Activated naive CD4-positive, alpha-beta T cell treated with anti-CD3 and anti-CD28 coated beads, Interleukin-2, amount 10 ng/mL, durations not matched to agents 7 days and 5 days (primary cell): ENCODE measurements around the gene EEF2KMT.
"Not testable (repeated sequence)": the region's sequence is repeated elsewhere in the genome, so short reads cannot be mapped to it uniquely, and the experiment has no call there.

Source experiments
- CTCF ChIA-PET: fragments of 350-600 bp; sonication (Branson Sonifier 250); formaldehyde crosslinking; loops from one replicate; lab custom pipeline; 2021; ENCODE audit warnings: antibody characterized with exemption; lab: Charles Lee
- DNase-seq: peaks from one replicate; pipeline ENCODE4 v3.0.0-alpha.2; 2020
- H3K27ac Mint-ChIP-seq: one replicate; pipeline ENCODE4 v1.8.0; 2021; ENCODE audit warnings: mild to moderate bottlenecking, moderate library complexity, mixed read lengths
- H3K27me3 Mint-ChIP-seq: one replicate; pipeline ENCODE4 v1.8.0; 2021; ENCODE audit warnings: mild to moderate bottlenecking, mixed read lengths
- H3K36me3 Mint-ChIP-seq: one replicate; pipeline ENCODE4 v1.8.0; 2021; ENCODE audit warnings: mixed read lengths
- H3K4me1 Mint-ChIP-seq: one replicate; pipeline ENCODE4 v1.8.0; 2021; ENCODE audit warnings: mixed read lengths
- H3K4me3 Mint-ChIP-seq: one replicate; pipeline ENCODE4 v1.8.0; 2021; ENCODE audit warnings: mild to moderate bottlenecking, moderate library complexity, mixed read lengths
- H3K9me3 Mint-ChIP-seq: one replicate; pipeline ENCODE4 v1.8.0; 2021; ENCODE audit warnings: mixed read lengths

The EEF2KMT gene

GRCh38 chr16:5054876-5055865 is 42.4 kb downstream of the EEF2KMT start:
- CTCF ChIA-PET = interaction anchor here (1.0 to 2.6 kb wide), 4 partner anchors 9 to 561 kb away, joined by 3 to 15 read pairs (median 4); partner anchors contain the start of gene C16orf89

DNA sequence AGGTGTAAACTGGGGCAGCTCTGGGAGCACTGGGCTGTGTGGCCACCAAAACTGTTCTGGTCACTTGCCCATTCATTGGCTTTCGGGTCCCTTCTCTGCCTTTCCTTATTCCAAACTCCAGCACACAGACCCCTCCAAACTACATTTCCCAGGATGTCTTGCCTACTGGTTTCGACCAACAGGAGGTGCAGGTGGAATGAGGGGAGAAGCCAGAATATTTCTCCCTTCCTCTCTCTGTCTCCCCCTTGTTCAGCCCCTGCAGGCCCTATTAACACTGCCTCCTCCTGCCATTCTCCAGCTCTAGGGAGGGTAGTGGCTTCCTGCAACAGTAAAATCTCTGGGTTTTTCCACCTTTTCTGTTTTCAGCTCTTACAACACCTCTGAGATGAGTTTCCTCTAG is 50.7 kb downstream of the EEF2KMT start:
- H3K4me3 Mint-ChIP-seq = no peak overlapping the region
- H3K27ac Mint-ChIP-seq = no peak overlapping the region
- CTCF ChIA-PET = interaction anchor here (1.1 kb wide), 1 partner anchor 9 kb away, joined by 3 read pairs; no protein-coding TSS in a partner anchor

More at GRCh38 chr16:5054876-5055865, 42.4 kb downstream of the EEF2KMT start:
- Mint-ChIP-seq H3K4me3 (no peak overlapping the region), H3K36me3 (no peaks in the 10 kb centered on the region), H3K9me3 (no peaks in the 10 kb centered on the region), H3K4me1 (peaks cover 2% of the 10 kb centered on the region), H3K27ac (no peak overlapping the region), H3K27me3 (peaks cover 6% of the 10 kb centered on the region)
- DNase-seq = no peak

DNA sequence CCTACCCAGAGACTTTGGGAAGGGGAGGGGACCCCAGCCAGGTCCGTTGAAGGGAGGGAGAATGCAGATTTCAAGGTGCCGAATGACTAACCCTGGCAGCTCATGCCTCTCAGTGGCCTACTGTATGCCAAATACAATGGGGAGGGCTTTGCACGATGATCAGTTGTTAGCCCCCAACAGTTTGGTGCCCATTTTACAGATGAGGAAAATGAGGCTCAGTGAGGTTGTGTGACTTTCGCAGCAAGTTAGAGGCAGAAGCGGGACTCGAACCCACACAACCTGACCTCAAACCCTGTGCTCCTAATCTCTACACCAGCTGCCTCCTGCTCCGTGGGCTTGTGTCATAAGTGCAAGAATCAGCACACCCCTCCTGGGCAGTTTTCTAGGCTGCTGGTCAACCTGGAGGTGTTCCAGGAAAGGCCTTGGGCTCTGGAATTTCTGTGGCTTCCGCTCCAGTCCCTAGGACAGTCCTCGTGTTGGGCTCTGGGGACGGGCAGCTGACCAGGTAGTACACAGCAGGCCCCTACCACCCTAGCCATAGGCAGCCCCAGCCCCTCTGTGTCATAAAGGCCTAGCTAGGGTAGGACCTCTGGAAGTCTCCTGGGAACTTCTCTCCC is 52.0 kb downstream of the EEF2KMT start:
- H3K27me3 Mint-ChIP-seq = peaks cover 5% of the 10 kb centered on the region
- H3K27ac Mint-ChIP-seq = no peak overlapping the region
- CTCF ChIA-PET = interaction anchor here (1.1 kb wide), 1 partner anchor 10 kb away, joined by 3 read pairs; no protein-coding TSS in a partner anchor
- no peak overlapping the region for H3K4me3 Mint-ChIP-seq
- DNase-seq = no peak
- no peaks in the 10 kb centered on the region for H3K4me1 Mint-ChIP-seq
- peaks cover 2% of the 10 kb centered on the region for H3K9me3 Mint-ChIP-seq
- H3K36me3 Mint-ChIP-seq = no peaks in the 10 kb centered on the region

More for the DNA sequence above, 50.7 kb downstream of the EEF2KMT start:
- H3K36me3 Mint-ChIP-seq = no peaks in the 10 kb centered on the region
- H3K27me3 Mint-ChIP-seq = peaks cover 5% of the 10 kb centered on the region
- H3K9me3 Mint-ChIP-seq = peaks cover 2% of the 10 kb centered on the region
- H3K4me1 Mint-ChIP-seq = peaks cover 2% of the 10 kb centered on the region
- no peak for DNase-seq

DNA sequence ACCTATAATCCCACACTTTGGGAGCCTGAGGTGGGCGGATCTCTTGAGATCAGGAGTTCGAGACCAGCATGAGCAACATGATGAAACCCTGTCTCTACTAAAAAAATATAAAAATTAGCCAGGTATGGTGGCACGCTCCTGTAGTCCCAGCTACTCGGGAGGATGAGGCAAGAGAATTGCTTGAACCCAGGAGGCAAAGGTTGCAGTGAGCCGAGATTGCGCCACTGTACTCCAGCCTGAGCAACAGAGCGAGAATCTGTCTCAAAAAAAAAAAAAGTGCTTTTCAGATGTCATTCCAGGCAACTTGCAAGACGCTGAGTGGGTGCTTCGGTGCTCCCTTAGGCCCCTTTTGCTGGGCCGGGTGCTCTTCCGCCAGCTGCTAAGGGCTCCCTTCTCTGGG is 53.0 kb downstream of the EEF2KMT start:
- CTCF ChIA-PET, H3K36me3 Mint-ChIP-seq, H3K27me3 Mint-ChIP-seq, H3K27ac Mint-ChIP-seq, H3K4me1 Mint-ChIP-seq, H3K9me3 Mint-ChIP-seq, DNase-seq, H3K4me3 Mint-ChIP-seq: not testable (repeated sequence)

DNA sequence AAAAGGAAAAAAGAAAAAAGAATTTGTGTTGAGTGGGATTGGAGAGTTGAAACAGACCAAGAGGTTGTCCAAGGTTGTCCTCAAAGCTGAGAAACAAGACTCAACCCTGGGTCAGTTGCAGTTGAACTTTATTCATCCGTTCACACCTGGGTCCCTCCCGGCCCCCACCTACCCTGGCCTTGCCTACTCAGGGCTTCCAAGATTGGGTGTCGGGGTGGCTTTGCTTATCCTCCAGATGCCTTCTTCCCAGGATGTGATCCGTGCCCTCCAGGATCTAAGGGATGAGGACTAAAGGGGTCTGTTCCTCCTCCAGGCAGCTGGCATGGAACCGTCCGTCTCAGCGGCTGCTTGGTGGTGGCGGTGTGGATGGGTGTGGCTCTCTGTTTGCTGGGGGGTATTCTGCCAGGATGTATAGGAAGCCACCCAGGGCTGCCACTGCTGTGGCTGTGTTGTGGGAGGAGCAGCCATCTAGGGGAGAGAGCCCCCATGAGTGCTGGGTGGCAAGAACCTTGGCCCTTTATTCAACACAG is 53.5 kb downstream of the EEF2KMT start:
- H3K9me3 Mint-ChIP-seq = peaks cover 2% of the 10 kb centered on the region
- H3K4me3 Mint-ChIP-seq = no peak overlapping the region
- peaks cover 5% of the 10 kb centered on the region for H3K27me3 Mint-ChIP-seq
- H3K36me3 Mint-ChIP-seq = no peaks in the 10 kb centered on the region
- no peak overlapping the region for H3K27ac Mint-ChIP-seq
- CTCF ChIA-PET = no interaction called here
- DNase-seq = no peak
- no peaks in the 10 kb centered on the region for H3K4me1 Mint-ChIP-seq

GRCh38 chr16:5042574-5043171 is 54.9 kb downstream of the EEF2KMT start:
- Mint-ChIP-seq H3K27ac (no peak overlapping the region), H3K4me1 (no peaks in the 10 kb centered on the region), H3K4me3 (no peak overlapping the region), H3K36me3 (no peaks in the 10 kb centered on the region), H3K9me3 (no peaks in the 10 kb centered on the region), H3K27me3 (no peaks in the 10 kb centered on the region)
- DNase-seq = no peak
- CTCF ChIA-PET = no interaction called here

DNA sequence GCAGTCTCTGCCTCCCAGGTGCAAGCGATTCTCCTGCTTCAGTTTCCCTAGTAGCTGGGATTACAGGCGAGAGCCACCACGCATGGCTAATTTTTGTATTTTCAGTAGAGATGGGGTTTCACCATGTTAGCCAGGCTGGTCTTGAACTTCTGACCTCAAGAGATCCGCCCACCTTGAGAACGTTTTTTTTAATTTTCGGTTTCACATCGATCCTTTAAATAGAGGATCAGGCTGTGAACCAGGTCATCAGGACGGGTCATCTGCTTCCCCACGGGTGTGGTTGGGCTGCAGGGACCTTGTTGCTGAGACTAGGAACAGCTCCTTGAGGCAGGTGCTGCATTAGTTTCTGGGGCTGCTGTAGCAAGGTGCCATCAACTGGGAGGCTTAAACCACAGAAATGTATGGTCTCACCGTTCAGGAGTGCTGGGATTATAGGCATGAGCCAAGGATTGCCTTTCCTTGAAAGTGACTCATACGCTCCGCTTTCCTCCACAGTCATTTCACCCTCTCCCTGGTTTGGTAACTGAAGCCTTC is 55.9 kb downstream of the EEF2KMT start:
- no peak for DNase-seq
- CTCF ChIA-PET = no interaction called here
- no peak overlapping the region for H3K27ac Mint-ChIP-seq
- H3K4me1 Mint-ChIP-seq = no peaks in the 10 kb centered on the region
- H3K4me3 Mint-ChIP-seq = no peak overlapping the region
- H3K36me3 Mint-ChIP-seq = no peaks in the 10 kb centered on the region
- H3K27me3 Mint-ChIP-seq = no peaks in the 10 kb centered on the region
- no peaks in the 10 kb centered on the region for H3K9me3 Mint-ChIP-seq

- Mint-ChIP-seq H3K9me3 (no peaks in the 10 kb centered on the region), H3K27me3 (no peaks in the 10 kb centered on the region), H3K36me3 (no peaks in the 10 kb centered on the region), H3K27ac (no peak overlapping the region), H3K4me1 (no peaks in the 10 kb centered on the region), H3K4me3 (no peak overlapping the region)
- CTCF ChIA-PET = no interaction called here
- DNase-seq = no peak
These were observed 57.1 kb downstream of the EEF2KMT start for GRCh38 chr16:5040451-5040850.

GRCh38 chr16:5036228-5037156 is 61.1 kb downstream of the EEF2KMT start:
- Mint-ChIP-seq H3K4me3 (no peak overlapping the region), H3K27me3 (no peaks in the 10 kb centered on the region), H3K4me1 (peaks cover 21% of the 10 kb centered on the region), H3K36me3 (no peaks in the 10 kb centered on the region), H3K27ac (no peak overlapping the region), H3K9me3 (no peaks in the 10 kb centered on the region)
- CTCF ChIA-PET = no interaction called here
- DNase-seq = no peak

DNA sequence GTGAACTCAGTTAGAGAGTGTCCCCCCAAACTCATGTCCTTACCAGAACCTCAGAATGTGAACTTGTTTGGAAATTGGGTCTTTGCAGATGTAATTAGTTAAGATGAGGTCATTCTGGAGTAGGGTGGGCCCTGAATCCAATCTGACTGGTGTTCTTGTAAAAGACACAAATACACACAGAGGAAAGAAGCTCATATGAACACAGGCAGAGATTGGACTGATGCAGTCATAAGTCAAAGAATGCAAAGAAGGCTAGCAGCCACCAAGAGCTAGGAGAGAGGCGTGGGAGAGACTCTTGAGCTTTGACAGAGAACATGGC is 61.7 kb downstream of the EEF2KMT start:
- Mint-ChIP-seq H3K27me3 (no peaks in the 10 kb centered on the region), H3K9me3 (no peaks in the 10 kb centered on the region), H3K36me3 (no peaks in the 10 kb centered on the region), H3K4me1 (peaks cover 21% of the 10 kb centered on the region), H3K27ac (no peak overlapping the region), H3K4me3 (no peak overlapping the region)
- CTCF ChIA-PET = no interaction called here
- DNase-seq = no peak
